CD4-positive, alpha-beta T cell treated with Interleukin-15 for 4 hours (primary cell): ENCODE data around the gene SHFL.

Source experiments
- DNase-seq: peaks from one replicate; pipeline ENCODE4 v3.0.0-alpha.2; 2020; ENCODE audit warnings: low spot score

The SHFL gene

GRCh38 chr19:10134040-10134439 lies 47.9 kb downstream of the SHFL start:
- DNase-seq, result no peak

- DNase-seq, result no peak
Observed at GRCh38 chr19:10135551-10136334, 49.6 kb downstream of the SHFL start.

GRCh38 chr19:10136936-10137335 lies 50.8 kb downstream of the SHFL start:
- no peak for DNase-seq

DNA sequence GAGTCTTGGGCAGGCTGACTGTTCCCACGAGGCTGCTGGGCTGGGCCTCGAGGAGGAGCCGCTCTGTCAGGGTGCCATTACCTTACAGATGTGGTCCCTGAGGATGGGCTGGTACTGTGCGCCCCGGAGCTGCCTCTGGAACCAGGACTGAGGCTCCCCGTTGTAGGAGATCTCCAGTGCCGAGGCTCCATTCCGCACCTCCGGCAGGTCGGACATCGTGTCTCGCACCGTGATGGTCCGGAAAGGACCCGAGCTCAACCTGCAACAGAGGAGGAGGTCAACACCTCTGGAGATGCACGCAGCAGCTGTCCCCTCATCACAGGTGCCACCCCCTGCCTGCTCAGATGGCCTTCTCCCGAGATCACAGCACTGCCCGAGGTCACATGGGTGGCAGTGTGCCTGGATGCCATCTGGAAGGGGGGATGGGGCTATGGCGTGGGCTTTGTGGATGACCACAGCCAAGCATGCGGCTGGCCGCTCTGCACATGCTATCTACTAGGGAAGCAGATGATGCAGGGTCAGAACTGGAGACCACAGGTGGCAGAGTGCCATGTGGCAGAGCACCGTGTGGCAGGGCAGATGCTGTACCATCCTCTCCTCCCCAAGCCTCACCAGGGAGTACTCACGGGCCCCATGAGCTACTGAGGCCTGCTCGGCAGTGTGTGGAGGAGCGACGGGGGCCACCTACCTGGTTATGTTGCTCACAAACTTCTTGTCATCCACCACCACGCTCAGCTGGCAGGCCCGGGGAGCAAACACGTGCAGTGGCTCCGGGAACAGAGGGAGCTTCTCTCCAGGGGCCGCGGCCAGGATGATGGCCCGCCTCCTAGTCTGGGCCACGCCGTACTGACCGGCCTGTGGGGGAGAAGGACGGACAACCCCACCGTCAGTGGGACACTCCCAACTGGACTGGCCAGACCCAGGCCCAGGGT lies 51.9 kb downstream of the SHFL start:
- DNase-seq, result no peak

DNA sequence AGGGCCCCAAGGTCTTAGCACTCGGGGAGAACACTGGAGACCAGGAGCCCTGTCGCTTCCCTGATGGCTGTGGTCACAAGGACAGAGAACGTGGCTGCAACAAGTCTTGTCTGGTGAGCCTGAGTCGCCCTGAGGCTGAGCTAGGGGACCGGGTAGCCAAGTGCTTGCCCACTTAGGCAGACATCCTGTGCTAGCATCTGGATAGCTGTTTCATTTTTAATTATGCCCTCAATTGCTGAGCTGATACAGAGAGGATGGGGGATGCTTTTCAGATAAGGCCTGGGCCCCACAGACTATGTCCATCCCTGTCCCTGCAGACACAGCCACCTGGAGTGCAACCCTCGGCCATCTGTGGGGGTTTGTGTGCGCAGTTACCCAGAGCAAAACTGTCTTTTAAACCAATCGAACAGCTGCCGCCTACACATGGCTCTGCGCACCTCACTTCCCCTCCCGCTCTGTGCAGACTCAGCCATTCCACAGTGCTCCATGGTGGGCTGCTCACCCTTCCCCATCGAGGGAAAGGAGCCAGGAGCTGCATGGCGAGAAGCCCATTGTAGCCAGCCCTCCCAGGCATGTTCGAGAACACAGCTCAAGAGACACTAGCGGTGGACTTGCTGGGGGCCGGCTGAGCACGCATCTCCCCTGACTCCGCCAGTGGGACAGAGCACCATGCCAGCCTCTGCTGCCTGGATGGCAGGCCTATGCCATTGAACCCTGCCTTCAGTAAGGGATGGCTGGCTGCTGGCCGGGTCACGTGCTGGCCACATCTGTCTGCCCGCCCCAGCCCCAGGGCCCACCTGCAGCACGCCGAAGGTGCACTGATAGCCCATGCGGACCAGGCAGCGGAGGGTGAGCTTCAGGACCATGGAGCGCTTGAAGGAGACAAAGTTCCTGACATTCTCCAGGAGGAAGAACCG lies 53.0 kb downstream of the SHFL start:
- no peak for DNase-seq

DNA sequence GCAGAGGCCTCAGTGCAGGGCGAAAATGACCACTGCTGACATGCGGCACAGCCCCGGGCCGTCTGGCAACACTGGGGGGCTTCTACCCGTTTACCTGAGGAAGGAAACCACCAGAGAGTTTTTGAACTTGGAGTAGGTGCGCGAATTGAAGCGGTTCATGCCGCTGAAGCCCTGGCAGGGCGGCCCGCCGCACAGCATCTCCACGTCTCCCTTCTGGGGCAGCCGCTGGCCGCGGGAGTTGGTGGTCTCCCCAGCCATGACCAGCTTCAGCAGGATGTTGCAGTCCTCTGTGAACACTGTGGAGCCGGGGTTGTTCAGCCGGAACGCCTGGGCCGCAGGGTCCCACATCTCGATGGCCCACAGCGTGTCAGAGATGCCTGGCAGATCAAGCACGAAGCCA lies 53.8 kb downstream of the SHFL start:
- DNase-seq, result no peak

DNA sequence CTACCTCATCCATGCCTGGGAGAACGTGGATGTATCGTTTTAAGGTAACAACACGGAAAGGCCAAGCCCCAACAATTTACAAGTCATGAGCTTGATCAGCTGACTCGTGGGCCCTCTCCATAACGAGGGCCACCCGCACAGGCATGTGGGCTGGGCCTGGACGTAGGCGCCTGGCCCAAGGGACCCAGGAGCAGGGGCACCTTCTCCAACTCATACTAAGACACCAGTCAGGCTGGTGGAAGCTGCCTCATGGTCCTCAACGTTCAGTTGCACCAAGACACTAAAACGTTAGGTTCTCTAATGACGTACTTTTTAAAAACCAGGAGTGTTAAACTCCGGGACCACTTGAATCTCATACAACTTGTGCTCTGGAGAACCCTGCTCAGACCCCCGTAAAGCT lies 55.4 kb downstream of the SHFL start:
- DNase-seq, result no peak

GRCh38 chr19:10141973-10142372 lies 55.9 kb downstream of the SHFL start:
- DNase-seq, result no peak
